ENCODE results near the gene CRYAA.
"Not testable (repeated sequence)": the region's sequence is repeated elsewhere in the genome, so short reads cannot be mapped to it uniquely, and the experiment has no call there.

CRYAA gene, protein sequence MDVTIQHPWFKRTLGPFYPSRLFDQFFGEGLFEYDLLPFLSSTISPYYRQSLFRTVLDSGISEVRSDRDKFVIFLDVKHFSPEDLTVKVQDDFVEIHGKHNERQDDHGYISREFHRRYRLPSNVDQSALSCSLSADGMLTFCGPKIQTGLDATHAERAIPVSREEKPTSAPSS

DNA sequence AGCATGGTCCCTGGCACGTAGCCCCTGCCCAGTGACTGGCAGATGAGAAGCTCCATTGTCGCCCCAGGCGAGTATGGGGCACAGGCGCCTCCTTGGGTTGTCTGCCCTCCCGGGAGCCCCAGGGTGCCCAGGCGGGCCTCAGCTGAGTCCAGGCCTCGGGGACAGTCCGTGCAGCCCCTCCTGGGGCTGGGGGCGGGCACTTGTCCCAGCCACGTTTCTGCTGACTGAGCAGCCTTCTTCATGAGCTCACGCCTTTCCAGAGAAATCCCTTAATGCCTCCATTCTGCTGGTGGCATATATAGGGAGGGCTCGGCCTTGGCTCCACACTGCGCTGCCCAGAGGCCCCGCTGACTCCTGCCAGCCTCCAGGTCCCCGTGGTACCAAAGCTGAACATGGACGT, at the start of gene CRYAA:
Gene CRYAA (plus strand): TSS at position 301 of the 400 bp plus-strand sequence. CDS start 92 bp downstream, at position 393.
- H3K27ac ChIP-seq; DNase-seq (ENCODE audit: low read depth, low spot score): not testable (repeated sequence)

DNA sequence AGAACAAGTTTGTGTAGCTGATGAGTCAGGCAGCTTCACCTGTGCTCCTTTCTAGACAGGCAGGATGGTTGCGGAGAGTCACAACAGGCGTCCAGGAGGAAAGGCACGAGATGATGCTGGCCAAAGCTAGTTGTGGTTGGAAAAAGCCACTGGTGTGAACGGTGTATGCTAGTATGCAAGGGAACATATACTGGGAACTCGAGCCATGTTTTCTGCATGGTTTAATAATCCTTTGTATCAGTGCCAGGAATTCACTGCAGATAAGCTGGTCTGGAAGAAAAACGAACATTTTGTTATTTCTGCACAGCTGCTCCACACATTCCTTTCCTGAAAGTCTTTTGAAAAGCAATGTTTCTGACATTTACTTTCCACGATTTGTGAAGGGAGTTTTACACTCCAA, 38.7 kb upstream of the CRYAA start:
- not testable (repeated sequence) for DNase-seq (ENCODE audit: low read depth, low spot score); H3K27ac ChIP-seq

DNA sequence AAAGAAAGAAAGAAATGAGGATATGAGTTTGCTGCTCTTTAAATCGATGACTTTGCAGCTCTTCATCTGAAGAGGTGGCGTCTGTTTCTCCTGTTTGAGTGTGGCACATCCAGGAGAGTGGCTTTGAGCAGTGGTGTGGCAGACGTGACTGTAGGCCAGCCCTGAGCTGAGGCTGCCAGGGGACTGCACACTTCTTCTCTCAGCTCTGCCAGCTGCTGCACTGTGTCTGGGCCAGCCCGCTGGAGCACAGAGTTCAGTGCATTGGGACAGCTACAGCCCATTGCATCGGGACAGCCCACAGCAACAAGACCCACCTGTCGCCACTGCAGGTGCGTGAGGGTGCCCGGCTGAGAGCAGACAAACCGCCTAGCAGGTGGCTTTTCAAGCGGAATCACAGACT, 34.3 kb upstream of the CRYAA start:
- H3K27ac ChIP-seq; DNase-seq (ENCODE audit: low read depth, low spot score): not testable (repeated sequence)

DNA sequence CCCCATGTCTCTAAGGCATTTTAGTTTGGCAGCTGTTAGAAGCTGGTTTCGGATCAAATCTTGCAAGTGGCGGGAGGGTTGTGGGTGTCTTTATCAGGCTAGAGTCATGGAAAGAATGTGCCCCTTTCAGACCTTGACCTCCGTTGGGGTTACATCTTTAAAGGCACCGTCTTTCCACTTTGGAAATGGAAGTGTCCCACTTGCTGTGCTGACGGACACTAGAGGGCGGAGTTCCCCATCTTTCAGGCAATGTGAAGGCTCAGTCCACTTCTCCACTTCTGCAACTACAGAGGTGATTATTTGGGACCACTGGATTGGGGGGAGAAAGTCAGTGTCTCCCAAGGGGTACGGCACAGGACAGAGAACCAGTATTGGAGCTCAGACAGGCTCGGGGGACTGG, 29.9 kb upstream of the CRYAA start:
- not testable (repeated sequence) for H3K27ac ChIP-seq; DNase-seq (ENCODE audit: low read depth, low spot score)

DNA sequence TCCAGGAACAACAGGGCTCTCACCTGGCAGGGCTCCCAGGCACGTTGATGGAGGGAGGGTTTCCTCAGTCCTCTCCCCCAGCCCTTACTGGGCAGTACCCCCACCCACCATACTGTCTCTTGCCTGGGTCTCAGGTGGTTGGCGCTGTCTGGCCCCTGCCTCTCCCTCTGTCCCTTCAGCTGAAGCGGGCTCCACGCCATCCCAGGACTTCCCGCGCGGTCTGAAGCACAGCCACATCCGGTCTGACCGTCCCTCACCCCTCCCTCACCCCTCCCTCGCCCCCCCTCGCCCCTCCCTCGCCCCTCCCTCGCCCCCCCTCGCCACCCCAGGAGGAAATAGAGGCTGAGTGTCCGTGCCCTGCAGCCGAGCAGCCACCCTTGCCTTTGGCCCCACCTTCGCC, 27.4 kb upstream of the CRYAA start:
- not testable (repeated sequence) for H3K27ac ChIP-seq; DNase-seq (ENCODE audit: low read depth, low spot score)

DNA sequence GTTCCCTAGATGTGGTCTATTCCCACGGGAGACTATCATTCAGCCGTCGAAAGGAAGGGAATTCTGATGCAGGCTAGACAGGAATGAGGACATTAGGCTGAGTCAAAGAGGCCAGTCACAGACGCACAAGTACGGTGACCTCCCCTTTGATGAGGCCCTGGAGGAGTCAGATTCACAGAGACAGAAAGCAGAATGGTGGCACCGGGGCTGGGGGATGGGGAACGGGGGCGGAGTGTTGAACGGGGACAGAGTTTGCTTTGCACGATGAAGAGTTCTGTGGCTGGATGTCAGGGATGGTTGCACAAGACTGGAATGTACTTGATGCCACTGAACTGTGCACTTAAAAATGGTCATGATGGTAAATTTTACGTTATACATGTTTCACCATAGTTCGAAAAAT, 22.2 kb upstream of the CRYAA start:
- not testable (repeated sequence) for DNase-seq (ENCODE audit: low read depth, low spot score); H3K27ac ChIP-seq

DNA sequence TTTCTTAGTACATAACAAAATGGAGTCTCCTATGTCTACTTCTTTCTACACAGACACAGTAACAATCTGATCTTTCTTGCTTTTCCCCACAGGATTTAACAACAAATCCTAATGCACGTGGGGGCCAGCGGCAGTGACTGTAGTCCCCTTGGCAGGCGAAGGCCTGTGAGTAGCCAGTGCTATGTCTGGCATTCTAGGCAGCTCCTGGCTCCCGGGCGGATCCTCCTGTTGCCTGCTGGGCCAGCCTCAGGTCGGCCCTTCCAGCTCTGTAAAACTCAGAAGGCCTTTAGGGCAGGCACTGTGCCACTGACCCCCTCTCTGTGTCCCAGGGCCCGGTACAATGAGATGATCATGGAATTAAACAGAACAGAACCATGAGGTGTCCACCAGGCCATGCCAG, 20.8 kb upstream of the CRYAA start:
- H3K27ac ChIP-seq; DNase-seq (ENCODE audit: low read depth, low spot score): not testable (repeated sequence)

DNA sequence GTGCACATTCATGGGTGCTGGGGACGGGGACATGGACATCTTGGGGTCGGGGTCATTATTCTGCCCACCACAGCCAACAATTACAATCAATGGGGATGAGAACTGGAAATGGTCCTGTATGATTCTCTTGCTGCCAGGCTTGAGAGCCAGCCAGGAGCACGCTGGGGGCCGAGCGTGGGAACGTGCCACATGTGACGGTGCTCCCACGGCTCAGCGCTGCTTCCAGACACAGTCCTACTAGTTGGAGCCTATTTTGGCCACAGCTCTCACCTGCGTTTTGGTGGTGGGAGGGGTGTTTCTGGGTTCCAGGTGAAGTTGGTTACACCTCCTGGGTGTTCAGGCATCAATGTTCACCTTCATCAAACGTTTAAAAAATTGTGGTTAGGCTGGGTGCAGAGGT, 19.5 kb upstream of the CRYAA start:
- H3K27ac ChIP-seq; DNase-seq (ENCODE audit: low read depth, low spot score): not testable (repeated sequence)

DNA sequence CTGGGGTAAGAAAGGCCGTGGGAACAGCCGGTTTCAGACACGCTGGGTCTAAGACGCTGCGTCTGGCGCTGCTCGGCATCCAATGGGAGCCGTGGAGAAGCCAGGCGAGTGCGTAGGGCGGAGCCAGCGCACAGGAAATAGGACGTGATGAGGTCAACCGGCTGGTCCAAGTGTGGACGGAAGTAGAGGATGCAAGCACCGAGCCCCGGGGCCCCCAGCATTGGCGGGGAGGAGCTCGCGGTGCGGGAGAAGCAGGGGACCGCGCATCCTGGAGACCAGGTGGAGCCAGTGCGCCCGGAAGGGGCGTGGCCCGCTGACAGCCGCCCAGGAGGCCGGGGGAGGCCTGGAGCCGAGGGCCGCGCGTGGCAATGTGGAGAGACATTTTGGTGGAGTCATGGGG, 15.2 kb upstream of the CRYAA start:
- DNase-seq (ENCODE audit: low read depth, low spot score); H3K27ac ChIP-seq: not testable (repeated sequence)

DNA sequence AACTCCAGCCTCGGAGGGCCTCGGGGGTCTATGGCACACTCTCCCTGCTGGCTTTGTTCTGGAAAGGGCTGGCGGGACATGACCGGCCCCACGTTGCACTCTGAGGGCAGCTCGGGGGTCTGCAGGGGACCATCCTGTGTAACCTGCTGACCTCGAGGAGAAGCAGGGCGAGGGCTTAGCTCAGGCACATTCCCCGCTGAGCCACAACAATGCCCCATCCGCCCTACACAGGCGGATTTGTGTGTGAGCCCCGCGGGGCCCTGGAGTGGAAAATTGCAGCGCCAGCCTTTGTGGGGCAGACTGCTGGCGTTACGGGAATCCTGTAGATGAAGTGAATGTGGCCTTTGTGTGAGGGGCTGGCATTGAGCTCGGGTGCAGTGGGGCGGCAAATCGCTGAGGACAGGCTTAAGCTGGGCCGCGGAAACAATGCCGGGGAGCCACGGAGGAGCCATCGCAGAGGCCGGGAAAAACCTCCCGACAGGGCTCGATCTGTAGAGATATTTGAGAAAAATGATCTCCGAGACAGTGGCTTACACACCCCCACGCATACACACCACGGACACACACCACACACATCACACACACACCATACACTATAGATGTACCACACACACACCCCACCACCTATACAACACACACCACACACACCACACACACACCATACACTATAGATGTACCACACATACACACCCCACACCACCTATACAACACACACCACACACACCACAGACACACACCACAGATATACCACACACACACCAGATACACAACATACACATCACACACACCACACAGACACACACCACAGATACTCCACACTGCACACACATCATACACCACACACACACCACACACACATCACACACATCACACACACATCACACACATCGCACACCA, 9.3 kb upstream of the CRYAA start:
- not testable (repeated sequence) for DNase-seq (ENCODE audit: low read depth, low spot score); H3K27ac ChIP-seq

DNA sequence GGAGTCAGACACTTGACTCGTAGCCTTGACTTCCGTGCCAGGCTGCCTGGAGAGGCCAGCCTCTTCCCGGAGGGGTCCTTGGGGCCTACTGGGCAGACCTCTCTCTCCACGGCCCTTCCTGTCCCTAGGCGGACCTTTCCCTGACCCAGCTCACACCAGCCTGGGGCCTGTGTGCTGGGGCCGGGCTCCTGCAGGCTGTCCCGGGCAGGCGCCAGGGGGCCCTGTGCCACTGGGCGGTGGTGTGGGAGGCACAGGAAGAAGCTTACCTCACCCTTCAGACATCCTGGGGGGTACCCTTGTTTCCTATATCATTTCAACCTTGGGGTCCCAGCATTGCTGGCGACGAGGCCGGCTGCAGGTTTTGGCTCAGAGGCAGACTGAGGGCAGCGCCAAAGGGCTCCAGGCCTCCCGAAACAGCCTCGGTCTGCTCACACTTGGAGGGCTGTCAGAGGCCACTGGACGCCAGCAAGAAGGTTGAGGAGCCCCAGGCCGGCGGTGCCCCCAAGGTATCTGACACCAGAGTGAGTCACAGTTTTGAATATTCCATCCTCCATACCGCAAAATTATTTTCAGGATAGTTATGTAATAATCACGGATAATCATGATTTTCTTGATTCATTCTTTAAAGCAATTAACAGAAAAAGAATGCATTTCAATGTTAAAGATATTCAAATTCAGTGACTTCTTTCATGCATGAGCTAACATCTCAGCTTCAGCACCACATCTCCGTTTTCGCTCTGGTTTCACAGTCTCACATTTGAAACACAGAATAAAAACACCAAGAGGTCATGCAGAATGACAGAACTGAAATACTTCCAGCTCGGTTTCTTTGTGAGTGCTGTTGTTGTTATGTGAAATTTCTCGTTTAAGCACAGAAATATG, 6.7 kb upstream of the CRYAA start:
- not testable (repeated sequence) for H3K27ac ChIP-seq; DNase-seq (ENCODE audit: low read depth, low spot score)

DNA sequence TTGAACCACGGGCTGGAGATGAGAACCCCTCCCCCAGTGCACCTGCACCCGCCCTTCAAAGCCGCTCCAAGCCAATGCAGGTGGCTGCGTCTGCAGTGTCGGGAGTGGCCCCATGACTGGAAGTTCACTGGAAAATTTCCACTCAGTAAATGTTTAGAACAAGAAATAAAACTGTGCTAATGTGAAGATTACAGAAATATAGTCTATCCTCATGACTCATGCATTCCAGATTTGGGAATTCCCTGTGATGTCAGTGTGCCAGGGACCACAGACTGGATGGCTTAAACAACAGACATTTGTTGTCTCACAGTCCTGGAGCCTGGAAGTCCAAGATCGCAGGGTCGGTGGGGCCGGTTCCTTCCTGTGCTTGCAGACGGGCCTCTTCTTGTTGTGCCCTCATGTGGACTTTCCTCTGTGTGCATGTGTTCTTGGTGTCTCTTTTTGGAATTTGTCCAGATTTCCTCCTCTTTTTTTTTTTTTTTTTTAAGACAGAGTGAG, 6.1 kb upstream of the CRYAA start:
- not testable (repeated sequence) for H3K27ac ChIP-seq; DNase-seq (ENCODE audit: low read depth, low spot score)

DNA sequence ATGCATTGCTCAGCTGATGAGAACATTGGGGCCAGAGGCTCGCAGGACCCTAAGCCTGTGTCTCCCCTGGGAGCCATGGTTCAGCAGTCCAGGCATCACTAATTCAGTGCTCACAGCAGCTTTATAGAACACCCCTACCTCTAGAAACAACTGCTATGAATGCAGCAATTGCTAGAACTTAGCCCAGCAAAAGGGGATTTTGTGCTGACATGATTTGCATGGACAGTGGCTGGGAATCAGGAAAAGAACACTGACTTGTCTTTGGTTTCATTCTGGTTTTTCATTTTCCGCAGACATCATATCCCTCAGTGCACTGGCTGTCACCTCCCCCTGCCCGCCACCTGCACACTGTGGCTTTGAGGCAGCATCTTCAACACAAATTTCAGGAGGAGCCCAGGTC, 4.0 kb upstream of the CRYAA start:
- not testable (repeated sequence) for DNase-seq (ENCODE audit: low read depth, low spot score); H3K27ac ChIP-seq

DNA sequence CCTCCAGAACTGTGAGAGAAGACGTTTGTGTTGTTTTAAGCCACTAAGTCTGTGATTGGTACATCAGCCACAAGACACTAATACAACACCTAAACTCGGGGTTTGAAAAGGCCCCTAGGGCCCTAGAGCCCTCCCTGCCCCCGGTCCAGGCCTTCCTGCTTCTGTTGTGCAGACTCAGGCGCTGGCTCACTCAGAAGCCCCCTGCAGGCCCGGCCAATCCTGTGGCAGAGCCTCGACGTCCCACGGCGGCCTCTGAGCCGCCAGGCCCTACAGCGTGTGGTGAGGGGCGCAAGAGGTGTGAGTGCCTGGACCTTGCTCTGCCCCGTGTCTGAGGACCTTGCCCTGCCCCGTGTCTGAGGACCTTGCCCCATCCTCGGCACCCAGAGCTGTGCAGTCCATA, 3.1 kb upstream of the CRYAA start:
- H3K27ac ChIP-seq; DNase-seq (ENCODE audit: low read depth, low spot score): not testable (repeated sequence)

DNA sequence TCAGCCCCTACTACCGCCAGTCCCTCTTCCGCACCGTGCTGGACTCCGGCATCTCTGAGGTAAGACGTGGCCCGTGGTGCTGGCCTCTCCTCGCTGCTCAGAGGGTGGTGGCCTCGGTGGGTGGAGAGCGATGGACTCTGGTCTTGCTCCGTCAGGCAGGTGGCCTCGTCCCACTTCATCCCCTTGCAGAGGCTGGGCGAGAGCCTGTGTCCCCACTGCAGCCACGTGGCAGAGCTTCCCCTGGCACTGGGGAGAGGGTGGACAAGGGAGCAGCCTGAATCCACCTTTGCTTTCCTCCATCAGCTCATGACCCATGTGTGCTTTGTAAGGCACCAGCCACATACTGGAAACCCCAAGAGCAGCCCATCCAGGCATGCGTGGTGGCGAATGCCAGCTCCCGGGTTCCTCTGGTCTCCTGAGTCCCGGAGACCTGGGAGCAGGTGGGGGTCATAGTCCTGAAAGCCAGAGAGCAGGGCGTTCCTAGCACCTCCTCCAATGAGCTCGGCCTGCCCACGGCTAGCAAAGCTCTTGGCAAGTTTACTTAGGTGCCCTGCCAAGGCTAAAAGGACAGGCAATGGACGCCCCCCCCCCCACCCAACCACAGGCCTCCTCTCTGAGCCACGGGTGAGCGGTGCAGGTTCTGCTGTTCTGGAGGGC, 550 bp downstream of the CRYAA start:
- not testable (repeated sequence) for DNase-seq (ENCODE audit: low read depth, low spot score); H3K27ac ChIP-seq

DNA sequence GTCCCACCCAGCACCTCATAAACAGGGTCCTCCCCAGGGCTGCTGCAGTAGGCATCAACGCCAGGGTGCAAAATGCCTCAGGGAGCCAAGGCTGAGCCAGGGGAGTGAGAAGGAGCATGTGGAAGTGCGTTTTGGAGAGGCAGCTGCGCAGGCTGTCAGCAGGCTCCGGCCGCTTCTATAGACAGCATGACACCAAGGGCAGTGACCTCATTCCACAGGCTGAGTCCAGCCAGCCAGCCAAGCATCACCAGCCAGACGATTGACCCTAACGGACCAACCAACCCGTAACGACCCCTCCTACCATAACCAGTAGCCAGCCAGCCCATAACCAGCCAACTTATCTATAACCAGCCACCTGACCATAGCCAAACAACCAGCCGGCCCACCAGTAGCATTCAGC, 1.1 kb downstream of the CRYAA start:
- not testable (repeated sequence) for H3K27ac ChIP-seq; DNase-seq (ENCODE audit: low read depth, low spot score)

DNA sequence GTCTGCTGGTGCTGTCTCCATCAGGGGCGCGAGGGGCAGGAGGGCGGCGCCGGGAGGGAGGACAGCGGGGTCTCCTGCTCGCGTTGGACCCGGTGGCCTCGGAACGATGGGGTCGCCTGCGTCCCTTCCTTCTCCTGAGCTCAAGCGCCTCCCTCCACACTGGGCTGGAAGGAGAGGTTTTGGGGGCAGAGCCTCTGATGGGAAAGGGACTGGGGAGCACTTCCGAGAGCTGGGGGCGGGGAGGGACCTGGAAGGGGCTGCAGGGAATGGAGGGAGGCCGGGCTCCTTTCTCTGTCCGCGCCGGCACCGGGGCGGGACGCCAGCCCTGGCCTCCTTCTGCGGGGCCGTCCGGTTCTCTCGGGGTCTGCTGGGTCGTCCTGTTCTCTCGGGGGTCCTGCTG, 4.0 kb downstream of the CRYAA start:
- DNase-seq (ENCODE audit: low read depth, low spot score); H3K27ac ChIP-seq: not testable (repeated sequence)

DNA sequence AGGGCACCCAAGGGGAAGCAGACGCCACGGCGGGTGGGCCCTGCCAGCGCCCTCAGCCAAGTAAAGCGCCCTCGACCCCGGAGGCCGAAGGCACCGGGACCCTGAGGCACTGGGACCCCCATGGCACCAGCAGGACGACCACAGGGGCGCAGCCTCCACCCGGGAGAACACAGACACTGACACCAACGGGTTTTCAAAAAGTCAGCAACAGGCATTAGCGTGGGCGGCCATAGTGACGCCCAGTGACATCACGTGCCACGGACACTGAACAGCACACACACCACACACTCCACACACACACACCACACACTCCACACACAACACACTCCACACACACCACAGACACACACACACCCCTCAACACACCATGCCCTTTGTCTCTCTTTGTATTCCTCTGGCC, 4.6 kb downstream of the CRYAA start:
- not testable (repeated sequence) for H3K27ac ChIP-seq; DNase-seq (ENCODE audit: low read depth, low spot score)

DNA sequence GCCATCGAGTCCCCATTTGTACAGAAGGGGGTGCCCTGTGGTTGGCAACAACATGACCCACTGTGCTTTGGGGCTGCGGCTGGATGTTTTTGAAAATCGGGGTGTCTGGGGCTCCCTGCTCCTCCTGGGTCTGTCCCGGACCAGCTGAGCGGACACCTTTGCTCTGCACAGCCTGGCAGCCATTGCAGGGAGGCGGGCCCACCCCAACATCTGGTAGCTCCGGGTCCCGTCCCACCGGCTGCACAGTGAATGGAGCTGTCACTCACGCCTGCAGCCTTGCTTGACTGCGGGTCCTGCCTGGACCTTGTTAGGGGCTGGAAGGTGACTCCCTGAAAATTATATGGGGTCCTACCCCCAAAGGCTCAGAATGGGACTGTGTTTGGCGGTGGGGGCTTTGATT, 5.1 kb downstream of the CRYAA start:
- DNase-seq (ENCODE audit: low read depth, low spot score); H3K27ac ChIP-seq: not testable (repeated sequence)

DNA sequence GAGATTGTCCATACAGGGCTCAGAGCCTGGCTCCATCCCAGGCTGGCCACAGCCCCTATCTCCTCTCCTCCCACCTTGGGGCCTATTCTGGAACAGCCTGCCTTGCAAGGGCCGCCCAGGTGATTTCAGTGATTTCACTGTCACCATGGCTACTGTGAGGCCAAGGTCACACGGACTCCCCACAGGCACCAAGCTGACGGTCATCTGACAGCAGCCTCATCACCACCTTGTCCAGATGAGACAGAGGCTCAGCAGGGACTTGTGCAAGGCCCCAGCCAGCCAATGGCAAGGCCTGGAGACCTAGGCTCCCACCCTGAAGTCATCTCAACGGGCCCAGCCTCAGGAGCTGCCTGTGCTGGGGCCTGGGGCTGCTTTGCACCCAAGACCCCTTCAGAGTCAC, 6.2 kb downstream of the CRYAA start:
- H3K27ac ChIP-seq; DNase-seq (ENCODE audit: low read depth, low spot score): not testable (repeated sequence)
